GM18861 (cell line): Measurements from ENCODE around the gene LIPH.
A peak's percentile ranks its signal among the peaks of the same experiment; 100 is the strongest.

Experiments
- ATAC-seq: cut with Tn5 transposase; IDR thresholded peaks from one replicate; pipeline ENCODE4 v1.9.1; 2021; ENCODE audit not compliant: unreplicated experiment

Gene LIPH

DNA sequence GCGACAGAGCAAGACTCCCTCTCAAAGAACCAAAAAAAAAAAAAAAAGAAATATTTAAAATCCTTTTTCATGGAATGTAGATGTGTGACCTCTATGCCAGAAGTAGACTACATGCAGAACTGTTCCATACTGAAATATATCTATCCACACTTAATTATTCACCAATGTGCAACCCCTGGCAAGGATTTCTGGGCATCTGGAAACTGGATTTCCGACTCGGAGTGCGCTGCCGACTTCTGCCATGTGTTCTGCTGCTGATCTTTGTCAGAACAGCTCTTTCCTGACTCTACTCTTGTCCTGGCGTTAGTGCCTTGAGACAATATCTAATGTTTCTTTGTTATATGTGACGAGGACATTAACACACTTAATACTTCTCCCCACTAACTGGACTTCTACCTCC, 11.7 kb downstream of the LIPH start:
- no peak for ATAC-seq

DNA sequence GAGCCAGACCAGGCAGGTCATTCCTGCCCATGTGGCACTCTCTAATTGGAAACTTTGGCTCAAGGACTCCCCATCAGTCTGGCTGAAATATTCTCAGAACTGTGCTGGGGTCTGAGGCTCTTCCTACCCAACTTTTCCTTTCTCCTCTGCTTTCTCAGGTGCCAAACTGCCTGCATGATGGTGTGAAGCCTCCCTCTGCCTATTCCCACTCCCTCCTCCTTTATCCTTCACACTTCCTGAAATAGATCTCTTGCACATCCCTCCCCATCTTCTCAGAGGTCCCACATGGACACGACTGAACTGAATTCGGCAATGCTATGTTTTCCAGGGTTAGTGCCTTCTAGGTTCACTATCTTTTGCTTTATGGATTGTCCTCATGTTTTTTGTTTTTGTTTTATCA, 12.5 kb downstream of the LIPH start:
- ATAC-seq: no peak

DNA sequence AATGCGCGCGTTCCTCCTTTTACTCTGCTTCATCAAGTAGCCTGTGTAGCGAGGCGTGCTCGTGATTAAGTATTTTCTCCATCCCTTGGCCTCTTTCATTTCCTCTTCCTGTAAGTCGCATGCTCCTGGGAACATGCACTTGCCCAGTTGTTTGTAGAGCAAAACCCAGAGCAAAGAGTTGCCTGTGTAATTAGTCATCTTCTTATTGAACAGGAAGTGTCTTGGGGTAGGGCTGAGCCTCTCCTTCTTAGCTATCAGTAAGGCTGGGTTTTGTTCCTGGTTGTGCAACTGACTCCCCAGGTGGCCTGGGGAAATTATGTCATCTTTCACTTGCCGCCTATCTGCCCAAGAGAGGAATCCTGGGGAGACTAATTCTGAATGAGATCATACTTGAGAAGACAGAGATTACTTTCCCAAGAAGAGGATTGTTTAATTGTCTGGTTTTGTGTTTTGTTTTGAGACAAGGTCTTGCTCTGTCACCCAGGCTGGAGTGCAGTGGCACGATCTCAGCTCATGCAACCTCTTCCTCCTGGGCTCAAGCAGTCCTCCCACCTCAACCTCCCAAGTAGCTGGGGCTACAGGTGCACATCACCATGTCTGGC, 14.9 kb downstream of the LIPH start:
- peak; percentile 99 for ATAC-seq

DNA sequence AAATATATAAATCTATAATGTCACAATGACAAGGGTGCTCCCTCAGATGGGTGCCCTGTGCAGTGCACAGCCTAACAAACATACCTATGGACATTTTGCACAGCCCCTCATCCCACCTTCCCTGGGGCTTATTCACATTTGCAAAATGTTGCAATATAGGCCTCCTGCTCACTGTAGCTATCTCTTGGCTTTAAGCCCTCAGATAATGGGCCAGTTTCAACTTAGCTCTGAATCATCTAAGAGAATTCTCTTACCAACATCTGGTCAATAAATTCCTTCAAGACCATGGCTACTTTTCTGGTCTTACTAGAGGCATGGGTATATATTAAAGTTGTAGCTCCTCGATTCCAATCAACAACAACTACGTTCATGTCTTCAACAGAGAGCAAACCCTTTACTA, 17.9 kb downstream of the LIPH start:
- ATAC-seq: no peak

DNA sequence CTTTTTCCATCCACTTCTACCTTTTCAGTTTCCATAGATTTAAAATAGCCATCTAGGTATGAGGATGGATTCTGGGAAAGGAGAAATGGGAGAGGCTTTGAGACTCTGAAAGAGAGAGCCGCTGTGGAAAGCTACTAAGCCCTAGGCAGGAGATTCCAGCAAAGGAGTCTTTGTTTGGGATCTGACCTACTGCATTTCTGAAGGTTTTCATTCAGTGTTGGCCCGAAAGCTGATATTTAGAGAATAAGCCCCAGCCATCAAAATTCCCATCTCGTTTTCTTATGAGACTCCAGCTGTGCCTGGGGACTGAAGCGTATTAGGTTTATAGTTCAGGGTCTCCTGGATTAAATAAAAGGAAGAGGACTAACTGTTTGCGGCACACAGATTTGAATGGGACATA, 19.5 kb downstream of the LIPH start:
- ATAC-seq: no peak

DNA sequence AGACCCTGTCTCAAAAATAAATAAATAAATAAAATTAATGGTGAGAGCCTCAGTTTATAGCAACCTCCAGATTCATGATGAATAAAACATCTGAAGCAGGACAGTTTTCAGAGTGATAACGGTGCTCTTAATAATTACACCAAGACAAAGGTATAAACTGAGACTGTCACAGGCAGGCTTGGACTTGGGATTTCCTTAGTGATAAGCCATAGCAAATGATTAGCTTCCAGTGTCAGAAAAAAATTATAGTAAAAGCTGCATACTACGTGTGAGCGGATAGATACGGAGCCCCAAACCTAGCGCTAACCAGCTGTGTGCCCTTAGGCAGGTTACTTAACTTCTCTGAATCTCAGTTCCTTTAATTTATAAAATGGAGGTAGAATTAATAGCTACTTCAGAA, 21.5 kb downstream of the LIPH start:
- ATAC-seq: no peak

DNA sequence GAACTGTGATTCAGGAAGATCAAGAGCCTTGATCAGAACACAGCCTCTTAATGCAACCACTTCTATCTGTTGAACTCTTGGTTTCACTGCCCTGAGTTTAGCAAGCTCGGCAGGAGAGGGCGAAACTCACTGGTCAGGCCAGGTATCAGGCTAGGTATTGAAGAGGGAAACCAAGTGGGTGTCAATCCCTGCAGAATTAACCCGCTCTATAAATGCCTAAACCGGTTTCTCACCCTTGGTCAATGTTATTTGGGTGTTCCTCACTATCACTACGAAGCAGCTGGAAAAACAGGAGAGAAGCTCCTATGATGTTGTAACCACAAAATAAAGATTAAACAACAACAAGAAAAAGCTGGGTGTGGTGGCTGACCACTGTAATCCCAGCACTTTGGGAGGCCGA, 23.9 kb downstream of the LIPH start:
- ATAC-seq: no peak

DNA sequence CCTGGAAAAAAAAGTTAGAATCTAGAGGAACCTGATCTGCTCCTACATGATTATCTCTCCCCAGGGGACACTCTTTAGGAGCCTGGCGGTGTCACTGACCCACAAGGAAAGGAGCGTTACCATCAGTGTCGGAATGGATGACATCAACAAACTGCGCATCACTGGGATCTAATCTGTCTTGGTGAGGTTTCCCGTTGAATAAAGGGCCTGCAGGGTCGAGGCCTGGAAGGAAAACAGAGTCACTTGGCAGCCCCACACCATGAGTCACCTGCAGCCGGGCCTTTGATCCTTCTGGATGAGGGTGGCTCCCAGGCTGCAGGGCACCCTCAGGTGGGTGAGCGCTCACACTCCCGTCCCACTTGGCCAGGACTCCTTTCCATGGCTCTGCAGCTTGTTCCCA, 25.0 kb downstream of the LIPH start:
- no peak for ATAC-seq

DNA sequence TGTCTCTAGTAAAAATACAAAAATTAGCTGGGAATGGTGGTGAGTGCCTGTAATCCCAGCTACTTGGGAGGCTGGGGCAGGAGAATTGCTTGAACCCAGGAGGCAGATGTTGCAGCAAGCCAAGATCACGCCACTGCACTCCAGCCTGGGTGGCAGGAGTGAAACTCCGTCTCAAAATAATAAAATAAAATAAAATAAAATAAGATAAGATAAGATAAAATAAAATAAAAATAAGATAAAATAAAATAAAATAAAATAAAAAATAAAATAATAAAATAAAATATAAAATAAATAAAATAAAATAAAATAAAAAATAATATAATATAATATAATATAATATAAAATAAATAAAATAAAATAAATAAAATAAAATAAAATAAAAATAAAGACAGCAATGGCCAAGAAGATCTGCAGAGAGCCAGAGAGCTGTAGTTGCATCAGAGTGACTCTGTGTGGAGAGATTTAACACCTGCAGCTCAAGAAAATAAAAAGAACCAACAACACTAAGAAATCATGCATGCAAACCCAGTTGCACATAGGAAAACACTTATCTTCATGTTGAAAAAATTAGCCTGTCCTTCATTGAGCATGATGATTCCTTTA, 25.9 kb downstream of the LIPH start:
- ATAC-seq: no peak

DNA sequence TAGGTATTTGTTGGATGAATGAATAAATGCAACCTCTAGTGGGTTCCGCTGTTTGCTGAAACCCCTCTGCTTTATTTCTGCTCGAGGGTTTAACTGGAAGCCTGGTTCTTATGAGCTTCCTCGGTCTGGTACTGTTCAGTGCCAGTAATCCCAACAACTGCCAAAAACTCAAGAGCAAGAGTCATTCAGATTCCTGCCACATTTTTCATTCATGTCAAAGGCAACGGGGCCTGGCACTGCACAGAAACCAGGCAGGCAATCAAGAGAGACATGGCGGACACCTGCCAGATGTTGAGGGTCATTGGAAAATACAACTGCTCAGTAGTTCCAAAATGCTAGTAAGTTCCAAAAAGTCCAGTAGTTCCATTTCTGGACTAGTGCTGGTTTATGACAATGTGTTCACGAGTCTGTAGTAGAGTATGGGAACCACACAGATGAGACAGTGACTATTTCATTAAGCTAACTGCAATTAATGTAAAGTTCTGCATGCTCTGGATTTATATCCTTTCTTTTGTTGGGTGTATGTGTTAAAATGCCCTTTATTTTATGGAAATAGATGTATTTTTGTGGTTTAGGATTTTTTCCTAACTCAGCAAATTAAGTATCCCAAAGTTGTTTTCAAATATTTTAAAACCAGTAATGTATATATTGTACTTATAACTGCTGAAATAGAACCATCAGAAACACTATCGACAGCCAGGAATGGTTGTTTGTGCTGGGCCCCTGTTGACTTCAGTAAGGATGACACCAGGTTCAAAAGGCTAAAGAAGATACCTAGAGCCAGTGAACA, 30.8 kb downstream of the LIPH start:
- ATAC-seq: no peak

DNA sequence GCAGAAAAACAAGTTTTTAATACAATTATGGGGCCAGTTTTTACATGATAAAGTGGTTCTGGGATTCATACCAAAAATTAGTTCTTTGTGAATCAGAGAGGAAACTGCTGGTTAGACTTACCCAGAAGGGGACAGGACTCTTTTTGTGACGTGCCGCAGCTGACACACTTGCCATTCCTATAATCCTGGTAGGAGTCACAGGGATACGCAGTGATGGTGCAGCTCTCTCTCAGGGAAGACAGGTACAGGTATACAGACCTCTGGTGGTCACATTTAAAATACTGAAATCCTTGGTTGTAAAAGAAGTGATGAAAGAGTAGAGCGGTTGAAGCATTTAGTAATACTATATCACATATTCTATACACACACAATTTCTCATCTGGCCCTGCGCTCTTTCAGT, 33.4 kb downstream of the LIPH start:
- no peak for ATAC-seq

DNA sequence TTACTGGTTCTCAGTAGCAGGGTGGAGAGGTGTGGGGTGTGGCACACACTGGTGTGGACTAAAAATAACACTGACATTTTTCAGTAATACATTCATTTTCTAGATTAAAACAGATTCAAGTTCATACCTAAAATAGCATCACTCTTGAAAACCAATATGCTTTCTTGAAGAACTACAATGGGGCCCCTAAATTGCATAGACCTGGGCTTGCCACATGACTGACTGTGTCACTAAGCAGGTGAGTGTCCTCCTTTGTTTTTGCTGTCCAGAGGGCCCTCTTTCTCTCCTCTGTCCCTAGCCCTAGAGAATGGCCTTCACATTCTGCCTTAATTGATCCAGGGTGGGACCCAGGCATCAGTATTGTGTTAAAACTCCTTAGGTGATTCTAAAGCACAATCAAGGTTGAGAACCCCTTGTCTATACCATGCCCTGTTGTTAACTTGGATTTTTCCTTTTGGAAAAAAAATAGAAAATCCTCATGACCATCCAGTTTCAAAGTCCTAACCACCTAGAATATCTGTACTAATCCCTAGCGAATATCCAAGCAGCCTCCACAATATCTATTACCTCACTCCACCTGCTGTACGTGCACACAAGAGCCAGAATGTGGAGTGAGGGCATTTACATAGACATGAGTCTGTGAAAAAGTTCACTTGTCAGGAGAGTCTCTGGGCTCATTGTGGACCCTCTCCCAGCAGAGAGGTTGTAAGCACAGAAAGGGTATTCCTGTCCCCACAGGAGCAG, 34.8 kb downstream of the LIPH start:
- no peak for ATAC-seq

DNA sequence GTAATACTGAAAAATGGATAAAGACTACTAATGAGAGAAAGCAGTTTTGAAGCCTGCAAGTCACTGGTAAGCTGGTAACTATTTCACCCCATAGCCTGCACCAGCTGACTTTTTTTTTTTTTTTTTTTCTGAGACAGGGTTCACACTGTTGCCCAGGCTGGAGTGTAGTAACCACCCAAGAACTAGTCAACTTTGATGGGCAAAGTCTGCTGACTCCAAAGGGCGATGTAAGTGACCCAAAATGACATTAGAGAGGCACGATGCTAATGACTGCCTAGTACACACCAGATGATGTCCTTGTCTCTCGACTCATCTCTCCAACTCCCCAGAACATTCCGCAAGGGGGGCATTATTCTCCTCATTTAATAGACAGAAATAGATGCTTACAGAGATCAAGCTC, 40.7 kb downstream of the LIPH start:
- no peak for ATAC-seq

DNA sequence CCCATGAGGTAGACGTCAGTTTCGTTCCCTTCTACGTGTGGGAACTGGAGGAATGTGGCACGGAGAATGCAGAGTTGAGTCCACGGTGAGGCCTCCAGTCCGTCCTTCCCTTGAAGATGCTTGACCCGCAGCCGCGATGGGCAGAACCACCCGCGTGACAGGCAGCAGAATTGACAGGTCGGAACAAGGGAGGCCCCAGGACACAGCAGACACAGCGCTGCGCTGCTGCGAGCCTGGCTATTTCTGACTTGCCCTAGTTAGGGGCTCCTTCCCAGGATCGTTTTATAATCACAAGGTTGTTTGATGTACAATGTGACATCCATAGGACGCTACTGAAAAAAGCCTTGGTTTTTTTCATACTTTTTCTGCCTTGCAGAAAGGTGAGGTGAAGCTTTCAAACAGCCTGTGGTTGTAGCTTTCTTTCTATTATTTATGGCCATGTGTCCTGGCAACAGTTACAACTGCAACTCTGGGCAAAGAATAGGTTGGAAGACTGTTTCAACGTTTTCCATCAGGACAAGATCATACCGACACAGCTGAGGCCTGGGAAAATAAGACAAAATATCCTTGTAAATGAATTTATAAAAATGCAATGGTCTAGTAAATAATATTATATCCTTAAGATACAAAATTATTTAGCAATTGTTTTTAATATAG, 43.9 kb downstream of the LIPH start:
- no peak for ATAC-seq

DNA sequence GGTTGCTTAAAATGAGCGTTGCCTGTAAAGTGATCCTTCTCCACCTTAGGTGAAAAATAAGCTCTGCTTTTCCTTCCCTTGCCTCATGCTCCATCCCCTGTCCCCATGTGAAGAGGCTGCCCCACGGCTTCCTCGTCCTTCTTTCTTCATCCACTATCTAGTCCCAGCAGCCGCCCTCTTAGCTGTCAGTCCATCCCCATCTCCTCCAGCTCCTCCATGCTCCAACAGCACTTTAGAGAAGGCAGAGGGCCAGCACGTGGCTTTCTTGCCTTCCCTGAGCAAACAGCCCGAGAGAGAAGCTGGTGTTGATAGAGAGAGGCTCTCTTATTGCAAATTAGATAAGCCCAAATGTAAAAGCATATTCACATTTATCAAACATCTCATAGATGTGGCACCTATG, 44.5 kb downstream of the LIPH start:
- ATAC-seq: no peak

DNA sequence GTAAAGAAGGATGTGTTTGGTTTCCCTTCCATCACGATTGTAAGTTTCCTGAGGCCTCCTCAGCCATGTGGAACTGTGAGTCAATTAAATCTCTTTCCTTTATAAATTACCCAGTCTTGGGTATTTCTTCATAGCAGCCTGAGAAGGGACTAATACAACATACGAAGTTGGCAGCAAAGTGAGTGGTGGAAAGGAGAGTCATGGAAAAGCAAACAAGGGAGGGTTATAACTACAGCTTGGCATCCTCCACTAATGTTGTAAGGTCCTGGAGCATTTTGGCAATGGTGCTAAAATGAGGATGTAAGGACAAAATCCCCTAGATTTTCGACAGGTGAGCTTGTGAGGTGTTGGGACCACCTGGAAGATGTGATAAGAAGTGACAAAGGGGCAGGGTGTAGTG, 47.8 kb downstream of the LIPH start:
- ATAC-seq: no peak

DNA sequence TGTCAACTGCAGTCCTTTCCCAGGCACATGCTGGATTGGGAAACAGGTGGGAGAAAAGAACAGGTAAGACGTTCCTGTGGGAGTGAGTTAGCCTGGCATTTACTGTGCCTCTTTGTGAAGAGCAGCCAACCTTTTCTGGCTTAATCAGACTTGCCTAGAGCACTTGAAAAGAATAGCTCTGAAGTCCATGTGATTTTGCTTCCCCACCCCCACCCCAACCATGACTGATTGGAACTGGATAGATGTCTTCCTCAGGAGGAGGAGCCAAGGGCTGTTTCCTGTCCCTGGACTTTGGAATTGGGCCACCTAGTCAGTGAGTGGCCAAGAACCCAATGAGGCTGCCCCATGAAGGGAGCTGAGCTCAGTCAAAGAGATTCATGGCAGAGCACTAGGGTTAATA, 48.9 kb downstream of the LIPH start:
- no peak for ATAC-seq

DNA sequence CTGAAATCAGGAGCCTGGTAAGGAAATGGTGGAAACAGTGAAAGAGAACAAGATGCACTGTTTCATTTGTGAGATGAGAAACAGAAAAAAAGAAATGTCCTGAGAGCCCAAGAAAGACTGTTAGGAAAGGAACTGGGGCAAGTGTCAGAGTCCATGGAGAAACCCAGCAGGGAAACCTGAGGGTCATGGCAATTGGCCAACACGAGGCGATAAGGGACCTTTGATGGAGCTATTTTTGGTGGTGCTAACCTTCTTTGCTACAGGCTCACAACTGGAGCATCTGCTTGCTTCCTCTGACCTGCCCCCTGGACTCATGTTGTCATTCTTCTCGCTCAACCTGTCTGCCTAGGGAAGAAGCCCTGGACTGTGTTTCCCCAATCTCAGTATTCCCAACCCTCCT, 49.4 kb downstream of the LIPH start:
- no peak for ATAC-seq

DNA sequence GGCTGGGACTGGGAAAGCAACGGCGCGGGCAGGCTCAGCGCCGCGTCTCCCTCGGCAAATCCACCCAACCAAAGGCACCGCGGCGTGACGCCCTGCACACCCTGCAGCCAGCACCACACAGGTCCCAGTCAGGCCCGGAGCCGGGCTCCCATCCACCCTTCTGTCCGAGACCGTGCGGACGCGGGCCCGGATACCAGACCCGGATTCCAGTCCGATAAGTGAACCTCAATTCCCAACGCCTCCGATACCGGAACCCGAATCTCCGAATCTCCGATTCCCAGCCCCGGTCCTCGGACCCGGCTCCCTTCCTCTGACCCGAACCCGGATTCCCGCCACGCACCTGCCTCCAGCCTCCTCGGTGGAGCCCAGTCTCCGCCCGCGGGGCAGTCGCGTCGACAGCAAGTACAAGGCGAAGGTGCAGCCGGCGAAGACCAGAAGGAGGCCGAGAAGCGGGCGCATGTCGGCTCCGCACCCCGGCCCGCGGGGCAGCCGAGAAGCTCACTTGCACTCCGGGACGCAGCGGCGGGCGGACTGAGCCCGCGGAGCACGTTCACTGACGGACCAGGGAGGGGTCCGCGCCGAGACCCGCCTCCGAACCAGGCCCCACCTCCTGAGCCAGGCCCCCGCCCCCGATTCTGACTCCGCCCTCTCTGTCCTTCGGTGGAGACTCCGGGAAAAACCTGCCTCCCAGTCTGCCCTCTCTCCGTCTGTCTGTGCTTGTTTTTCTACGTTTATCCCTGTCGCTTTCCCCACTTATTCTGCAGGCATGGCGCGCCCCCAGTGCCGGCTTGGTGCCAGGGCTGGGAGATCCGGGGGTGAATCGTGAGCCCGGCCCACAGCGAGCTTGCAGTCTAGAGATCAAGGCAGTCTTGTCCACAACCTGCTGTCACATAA, 53.6 kb downstream of the LIPH start, which contains the start of gene TMEM41A:
TMEM41A (minus strand) TSS at position 533 of the 894 bp plus-strand sequence; CDS start at position 459, 74 bp downstream.
- ATAC-seq: peak; percentile 90

DNA sequence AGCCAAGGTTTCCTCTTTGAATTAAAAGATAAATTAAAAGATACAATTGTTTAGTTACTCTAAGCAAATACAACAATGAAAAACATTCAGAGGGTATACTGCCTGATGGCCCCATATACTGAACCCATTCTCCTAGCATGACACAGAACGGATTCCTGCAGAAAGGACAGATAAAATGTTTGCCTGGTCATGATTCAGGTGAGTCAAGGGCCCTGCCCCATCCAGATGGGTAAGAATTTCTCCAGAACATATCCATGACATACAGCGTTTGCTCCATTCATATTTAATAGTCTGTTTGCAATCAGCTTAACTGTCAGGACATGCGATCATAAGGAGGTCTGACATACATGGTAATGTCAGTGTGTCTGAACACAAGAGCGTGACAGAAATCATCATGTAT, 62.1 kb downstream of the LIPH start:
- no peak for ATAC-seq
